ENCODE measurements around the gene MALT1.

Gene MALT1

GRCh38 chr18:58732471-58732870 lies 61.2 kb downstream of the MALT1 start:
- H3K4me3 ChIP-seq (ENCODE audit: low read depth, low read length), result no peak overlapping the region
- TF ChIP-seq CTCF (IDR thresholded peaks at IDR 0.05; ENCODE audit: borderline replicate concordance, insufficient read depth, low read depth, low read length), result no peak

- H3K4me3 ChIP-seq (ENCODE audit: low read depth, low read length), result no peak overlapping the region
- TF ChIP-seq CTCF (IDR thresholded peaks at IDR 0.05; ENCODE audit: borderline replicate concordance, insufficient read depth, low read depth, low read length), result no peak
These were observed 62.6 kb downstream of the MALT1 start for GRCh38 chr18:58733866-58734265.

GRCh38 chr18:58738322-58738721 lies 67.1 kb downstream of the MALT1 start:
- TF ChIP-seq CTCF (IDR thresholded peaks at IDR 0.05; ENCODE audit: borderline replicate concordance, insufficient read depth, low read depth, low read length), result no peak
- no peak overlapping the region for H3K4me3 ChIP-seq (ENCODE audit: low read depth, low read length)

GRCh38 chr18:58745914-58746313 lies 74.6 kb downstream of the MALT1 start:
- H3K4me3 ChIP-seq (ENCODE audit: low read depth, low read length), result no peak overlapping the region
- no peak for TF ChIP-seq CTCF (IDR thresholded peaks at IDR 0.05; ENCODE audit: borderline replicate concordance, insufficient read depth, low read depth, low read length)

- no peak overlapping the region for H3K4me3 ChIP-seq (ENCODE audit: low read depth, low read length)
- TF ChIP-seq CTCF (IDR thresholded peaks at IDR 0.05; ENCODE audit: borderline replicate concordance, insufficient read depth, low read depth, low read length), result no peak
These were observed 77.8 kb downstream of the MALT1 start for GRCh38 chr18:58748899-58749595.

- no peak overlapping the region for H3K4me3 ChIP-seq (ENCODE audit: low read depth, low read length)
- TF ChIP-seq CTCF (IDR thresholded peaks at IDR 0.05; ENCODE audit: borderline replicate concordance, insufficient read depth, low read depth, low read length), result no peak
These were observed 82.7 kb downstream of the MALT1 start for GRCh38 chr18:58753976-58754375.

- TF ChIP-seq CTCF (IDR thresholded peaks at IDR 0.05; ENCODE audit: borderline replicate concordance, insufficient read depth, low read depth, low read length), result no peak
- H3K4me3 ChIP-seq (ENCODE audit: low read depth, low read length), result no peak overlapping the region
These were observed 83.3 kb downstream of the MALT1 start for GRCh38 chr18:58754544-58755068.
